T-helper 2 cell (primary cell): ENCODE measurements around the gene ASXL3.

ENCODE experiments used
- DNase-seq, 5 experiments: peaks; one replicate each; pipeline versions ENCODE4 v3.0.0 to v3.0.0-alpha.2; 2012 to 2022

Gene ASXL3

GRCh38 chr18:33733376-33733775 lies 155.4 kb downstream of the ASXL3 start:
- DNase-seq, result no peak

- DNase-seq, result no peak
Observed at GRCh38 chr18:33735428-33735827, 157.4 kb downstream of the ASXL3 start.

- DNase-seq, result no peak
Observed at GRCh38 chr18:33741760-33742159, 163.7 kb downstream of the ASXL3 start.

GRCh38 chr18:33744032-33744697 lies 166.1 kb downstream of the ASXL3 start:
- DNase-seq, result no peak

- no peak for DNase-seq
Observed at GRCh38 chr18:33745151-33745795, 167.3 kb downstream of the ASXL3 start.

- no peak for DNase-seq
Observed at GRCh38 chr18:33745871-33746545, 168.0 kb downstream of the ASXL3 start.

GRCh38 chr18:33749834-33750233 lies 171.8 kb downstream of the ASXL3 start:
- DNase-seq, result no peak

- DNase-seq, result no peak
Observed at GRCh38 chr18:33750366-33750765, 172.3 kb downstream of the ASXL3 start.

- DNase-seq, result no peak
Observed at GRCh38 chr18:33751613-33752221, 173.7 kb downstream of the ASXL3 start.

- DNase-seq, result no peak
Observed at GRCh38 chr18:33755391-33755790, 177.4 kb downstream of the ASXL3 start.

GRCh38 chr18:33755931-33756560 lies 178.0 kb downstream of the ASXL3 start:
- DNase-seq, result no peak

GRCh38 chr18:33757037-33757436 lies 179.0 kb downstream of the ASXL3 start:
- no peak for DNase-seq

GRCh38 chr18:33761363-33761762 lies 183.3 kb downstream of the ASXL3 start:
- no peak for DNase-seq

- no peak for DNase-seq
Observed at GRCh38 chr18:33781429-33781828, 203.4 kb downstream of the ASXL3 start.
